PFSK-1 (cell line): ENCODE data around the gene OR10H5.

Experiments
- FOXP2 ChIP-seq: optimal IDR thresholded peaks from 2 replicates; pipeline ENCODE3; 2011; ENCODE audit warnings: borderline replicate concordance, control low read depth, inconsistent platforms; ENCODE audit not compliant: insufficient read depth; ENCODE audit errors: extremely low read length, extremely low read depth
- POLR2AphosphoS5 ChIP-seq: IDR thresholded peaks from 2 replicates; pipeline ENCODE4 v1.6.1; 2012; ENCODE audit warnings: low read depth, mild to moderate bottlenecking, control low read depth, low read length, moderate library complexity
- SIN3A ChIP-seq: IDR thresholded peaks from 2 replicates; pipeline ENCODE4 v1.6.1; 2012; ENCODE audit warnings: mild to moderate bottlenecking, low read length, moderate library complexity, borderline replicate concordance; ENCODE audit not compliant: insufficient read depth
- TAF1 ChIP-seq: IDR thresholded peaks from 2 replicates; pipeline ENCODE4 v1.6.1; 2012; ENCODE audit warnings: low read length, control low read depth, borderline replicate concordance; ENCODE audit not compliant: insufficient read depth
- TF ChIP-seq, protein P1 (sequence below), 2 experiments: IDR thresholded peaks; 2 replicates each; pipeline versions ENCODE4 v1.6.1 to v1.8.0; 2011 to 2012; ENCODE audit warnings: low read depth in 2 of 2, low read length in 2 of 2, control low read depth in 1 of 2, inconsistent platforms in 1 of 2, mild to moderate bottlenecking in 1 of 2, moderate library complexity in 1 of 2; ENCODE audit not compliant: insufficient read depth in 1 of 2

DNA sequence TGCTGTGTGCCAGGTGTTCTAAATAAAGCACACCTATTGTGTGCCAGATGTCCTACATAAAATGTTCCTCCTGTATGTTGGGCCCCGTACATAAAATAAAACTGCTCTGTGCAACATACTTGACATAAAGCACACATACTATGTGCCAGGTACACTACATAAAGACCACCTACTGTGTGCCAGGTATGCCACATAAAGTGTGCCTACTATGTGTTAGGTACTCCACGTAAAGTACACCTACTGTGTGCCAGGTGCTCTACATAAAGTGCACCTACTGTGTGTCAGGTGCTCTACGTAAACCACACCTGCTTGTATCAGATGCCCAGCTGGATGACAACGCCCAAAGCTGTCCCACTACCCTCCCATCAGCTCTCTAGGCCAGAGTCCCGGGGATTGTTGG is 5.8 kb upstream of the OR10H5 start:
- TF ChIP-seq POLR2AphosphoS5, result no peak
- TF ChIP-seq TAF1, result no peak
- TF ChIP-seq, protein P1, sequence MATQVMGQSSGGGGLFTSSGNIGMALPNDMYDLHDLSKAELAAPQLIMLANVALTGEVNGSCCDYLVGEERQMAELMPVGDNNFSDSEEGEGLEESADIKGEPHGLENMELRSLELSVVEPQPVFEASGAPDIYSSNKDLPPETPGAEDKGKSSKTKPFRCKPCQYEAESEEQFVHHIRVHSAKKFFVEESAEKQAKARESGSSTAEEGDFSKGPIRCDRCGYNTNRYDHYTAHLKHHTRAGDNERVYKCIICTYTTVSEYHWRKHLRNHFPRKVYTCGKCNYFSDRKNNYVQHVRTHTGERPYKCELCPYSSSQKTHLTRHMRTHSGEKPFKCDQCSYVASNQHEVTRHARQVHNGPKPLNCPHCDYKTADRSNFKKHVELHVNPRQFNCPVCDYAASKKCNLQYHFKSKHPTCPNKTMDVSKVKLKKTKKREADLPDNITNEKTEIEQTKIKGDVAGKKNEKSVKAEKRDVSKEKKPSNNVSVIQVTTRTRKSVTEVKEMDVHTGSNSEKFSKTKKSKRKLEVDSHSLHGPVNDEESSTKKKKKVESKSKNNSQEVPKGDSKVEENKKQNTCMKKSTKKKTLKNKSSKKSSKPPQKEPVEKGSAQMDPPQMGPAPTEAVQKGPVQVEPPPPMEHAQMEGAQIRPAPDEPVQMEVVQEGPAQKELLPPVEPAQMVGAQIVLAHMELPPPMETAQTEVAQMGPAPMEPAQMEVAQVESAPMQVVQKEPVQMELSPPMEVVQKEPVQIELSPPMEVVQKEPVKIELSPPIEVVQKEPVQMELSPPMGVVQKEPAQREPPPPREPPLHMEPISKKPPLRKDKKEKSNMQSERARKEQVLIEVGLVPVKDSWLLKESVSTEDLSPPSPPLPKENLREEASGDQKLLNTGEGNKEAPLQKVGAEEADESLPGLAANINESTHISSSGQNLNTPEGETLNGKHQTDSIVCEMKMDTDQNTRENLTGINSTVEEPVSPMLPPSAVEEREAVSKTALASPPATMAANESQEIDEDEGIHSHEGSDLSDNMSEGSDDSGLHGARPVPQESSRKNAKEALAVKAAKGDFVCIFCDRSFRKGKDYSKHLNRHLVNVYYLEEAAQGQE (IDR thresholded peaks at IDR 0.05; ENCODE audit: insufficient read depth in 1 of 2, low read depth in 2 of 2, low read length in 2 of 2), result no peak
- no peak for TF ChIP-seq SIN3A
- no peak for TF ChIP-seq FOXP2
